GM21786 (cell line): Measurements from ENCODE around the gene IGFBP3.

Source experiments
- ATAC-seq: cut with Tn5 transposase; IDR thresholded peaks from one replicate; pipeline ENCODE4 v1.9.1; 2021; ENCODE audit not compliant: unreplicated experiment

The IGFBP3 gene

DNA sequence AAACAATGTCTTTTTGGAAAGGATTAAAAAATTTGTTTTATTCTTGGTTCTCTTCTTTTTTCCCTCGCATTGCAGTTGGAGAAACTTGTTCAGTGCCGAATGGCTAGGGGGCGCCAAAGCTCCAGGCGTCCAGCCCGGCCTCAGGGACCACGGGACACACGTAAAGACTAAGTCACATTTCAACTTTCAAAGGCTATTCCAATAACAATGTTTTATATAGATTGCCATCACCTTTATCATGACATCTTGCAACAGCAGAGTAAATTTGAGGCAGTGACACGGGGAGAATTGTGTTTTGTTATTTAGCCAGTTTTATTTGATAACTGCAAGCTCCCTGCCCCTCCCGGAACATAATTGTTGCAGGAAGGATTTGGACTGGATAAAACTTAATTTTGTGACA lies 2.2 kb upstream of the IGFBP3 start:
- peak; percentile 51 for ATAC-seq

DNA sequence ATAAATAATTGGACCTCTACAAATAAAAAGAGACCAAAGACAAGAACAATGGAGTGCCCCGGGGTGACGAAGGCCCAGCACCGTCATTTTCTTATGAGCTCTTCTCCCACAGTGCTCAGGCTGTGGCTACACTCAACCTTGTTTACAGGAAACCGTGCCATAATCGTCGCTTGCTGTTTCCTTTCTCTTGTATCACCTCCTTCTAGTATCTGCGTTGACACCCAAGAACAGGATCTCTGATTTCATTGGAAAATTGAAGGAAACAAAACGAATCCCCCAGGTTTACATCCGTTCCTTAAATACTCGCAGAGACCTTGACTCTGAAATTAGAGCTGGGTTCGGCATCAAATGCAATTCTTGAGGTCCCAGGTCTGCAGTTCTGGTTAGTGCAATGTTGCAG lies 1.7 kb upstream of the IGFBP3 start:
- ATAC-seq = no peak

DNA sequence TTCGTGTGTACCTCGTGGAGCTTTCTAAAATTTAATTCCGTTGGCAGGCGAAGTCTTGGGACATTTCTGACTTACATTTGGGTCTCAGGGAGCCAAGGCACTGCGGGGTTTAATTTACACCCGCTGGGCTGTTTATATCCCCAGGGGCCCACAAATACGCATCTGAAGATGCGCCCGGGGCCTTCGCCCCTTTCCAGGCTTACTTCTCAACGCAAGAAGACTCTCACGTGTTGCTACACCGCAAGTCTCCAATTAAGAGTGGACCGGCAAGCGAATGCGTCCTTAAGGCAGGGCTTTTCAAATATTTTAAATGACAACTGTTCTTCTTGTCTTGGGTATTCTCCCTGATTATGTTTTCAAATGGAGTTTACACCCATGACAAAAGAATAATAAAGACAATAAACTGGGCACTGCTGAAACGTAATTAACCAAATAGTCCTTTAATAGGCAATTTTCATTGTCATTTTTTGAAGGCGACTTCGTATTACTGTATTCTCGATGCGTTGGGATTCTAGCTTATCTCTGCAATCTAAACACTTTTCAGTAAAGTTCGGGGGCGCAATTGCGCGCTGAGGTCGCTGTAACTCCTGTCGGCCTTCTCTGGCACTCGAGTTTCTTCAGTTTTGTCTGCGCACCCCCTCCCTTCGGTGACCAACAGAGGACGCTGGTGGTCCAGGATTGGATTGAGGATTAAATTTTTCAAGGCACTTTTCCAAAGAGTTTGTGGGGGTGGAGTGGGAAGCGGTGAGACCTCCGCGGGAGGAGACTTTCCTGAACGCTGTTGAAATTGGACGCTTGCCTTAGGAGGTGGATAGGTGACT lies 837 bp upstream of the IGFBP3 start:
- no peak for ATAC-seq

DNA sequence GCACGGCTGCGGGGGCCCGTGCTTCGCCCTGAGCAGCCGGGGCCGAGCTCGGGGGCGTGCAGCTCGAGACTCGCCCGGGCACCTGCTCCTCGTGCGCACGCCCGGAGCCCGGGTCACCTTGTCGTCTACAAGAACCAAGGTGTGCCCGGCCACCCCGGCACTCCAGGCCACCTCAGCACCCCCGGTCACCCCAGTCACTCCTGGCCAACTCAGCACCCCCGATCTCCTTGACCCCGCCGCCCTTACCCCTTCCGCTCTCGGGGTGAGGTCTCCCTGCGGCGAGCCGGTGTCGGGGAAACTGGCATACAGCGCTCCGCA lies 268 bp upstream of the IGFBP3 start:
- no peak for ATAC-seq

DNA sequence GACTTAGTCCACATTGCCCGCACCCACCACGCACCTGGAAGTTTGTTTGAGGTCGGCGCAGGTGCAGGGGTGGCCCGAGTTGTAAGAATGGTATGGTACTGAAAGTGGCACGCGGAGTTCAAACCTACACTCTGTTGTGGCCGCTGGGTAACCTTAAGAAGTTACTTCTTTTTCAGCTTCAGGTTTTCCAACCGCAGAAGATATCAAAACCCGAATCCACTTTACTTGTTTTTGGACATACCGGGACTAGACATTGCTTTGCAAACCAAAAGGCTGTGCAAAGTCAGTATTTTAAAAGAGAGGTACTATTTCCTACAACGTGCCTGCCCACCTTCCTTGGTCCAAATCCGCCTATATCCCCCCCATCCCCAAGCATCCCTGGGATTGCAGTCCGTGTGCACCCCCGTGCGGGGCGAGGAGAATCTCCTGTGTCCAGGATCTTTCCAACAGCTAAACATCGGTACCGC lies 1.0 kb downstream of the IGFBP3 start:
- ATAC-seq = no peak

DNA sequence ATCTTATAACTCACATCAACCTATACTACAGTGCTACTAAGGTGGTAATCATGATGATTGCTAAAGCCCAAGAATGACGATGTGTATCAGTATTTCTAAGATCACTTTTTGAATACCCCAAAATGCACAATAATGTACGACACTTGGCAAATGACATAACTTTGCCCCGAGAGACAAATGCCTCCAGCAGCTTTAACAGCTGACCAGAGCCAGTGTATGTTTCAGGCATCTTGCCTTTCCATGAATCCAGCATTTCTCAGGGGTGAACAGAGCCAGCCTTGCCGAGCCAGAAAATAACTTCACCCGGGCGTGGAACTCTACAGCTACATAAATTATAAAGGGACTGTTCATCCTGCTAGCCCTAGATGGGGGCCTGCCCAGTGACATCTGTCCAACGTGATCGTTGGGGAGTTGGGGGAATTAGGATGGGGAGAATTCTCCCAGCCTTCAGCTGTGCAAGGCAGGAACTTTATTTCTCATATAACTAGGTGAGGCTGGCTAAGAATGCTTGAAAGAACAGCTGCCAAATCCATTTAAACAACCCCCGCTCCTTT lies 1.8 kb downstream of the IGFBP3 start:
- ATAC-seq = no peak

DNA sequence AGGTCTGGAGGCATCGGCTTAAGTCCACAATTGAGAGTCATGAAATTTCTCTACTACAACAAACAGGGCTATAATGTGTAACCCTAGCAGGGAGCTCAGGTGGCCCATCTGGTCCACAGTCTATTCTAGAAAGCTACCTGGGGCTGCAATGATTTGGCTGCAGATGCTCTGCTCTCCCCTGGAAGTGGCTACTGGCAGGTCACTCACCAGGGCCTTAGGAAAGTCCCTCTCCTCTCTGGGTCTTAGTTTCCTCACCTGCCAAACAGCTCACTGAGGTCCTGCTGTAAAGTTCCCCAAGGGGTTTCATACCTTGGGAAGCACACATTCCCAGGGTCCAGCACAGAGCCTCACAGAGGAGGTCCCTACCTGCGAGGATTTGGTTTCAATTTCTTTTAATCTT lies 2.5 kb downstream of the IGFBP3 start:
- no peak for ATAC-seq

DNA sequence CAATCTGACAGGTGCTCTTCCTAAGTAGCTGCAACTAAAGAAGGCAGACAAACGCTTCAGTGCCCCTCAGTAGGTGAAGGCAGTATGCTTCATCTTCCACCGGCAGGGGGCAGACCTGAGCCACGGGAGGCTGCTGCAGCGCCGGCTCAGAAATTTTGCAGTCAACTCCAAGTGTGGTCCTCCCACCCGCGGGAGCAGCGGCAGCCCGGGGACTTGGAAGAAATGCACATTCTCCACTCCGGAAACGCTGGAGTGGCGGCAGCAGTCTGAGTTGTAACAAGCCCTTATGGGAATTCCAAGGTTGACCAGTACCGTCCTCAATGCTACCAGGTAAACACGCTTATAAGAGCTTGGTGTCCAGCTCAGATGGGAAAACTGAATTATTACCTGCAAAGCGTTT lies 3.4 kb downstream of the IGFBP3 start:
- ATAC-seq = peak; percentile 67

DNA sequence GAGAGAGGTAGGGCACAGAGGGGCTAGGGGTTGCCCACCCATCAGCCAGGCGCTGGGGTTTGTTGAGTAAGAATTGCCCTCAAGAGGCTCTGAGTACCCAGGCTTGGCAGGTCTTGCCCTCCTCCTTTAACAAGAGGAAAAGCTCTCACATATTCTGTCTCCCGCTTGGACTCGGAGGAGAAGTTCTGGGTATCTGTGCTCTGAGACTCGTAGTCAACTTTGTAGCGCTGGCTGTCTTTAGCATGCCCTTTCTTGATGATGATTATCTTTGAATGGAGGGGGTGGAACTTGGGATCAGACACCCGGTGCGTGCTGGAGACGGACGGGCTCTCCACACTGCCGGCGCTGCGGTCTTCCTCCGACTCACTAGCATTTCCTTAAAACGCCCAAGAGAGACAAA lies 4.0 kb downstream of the IGFBP3 start:
- ATAC-seq = no peak

DNA sequence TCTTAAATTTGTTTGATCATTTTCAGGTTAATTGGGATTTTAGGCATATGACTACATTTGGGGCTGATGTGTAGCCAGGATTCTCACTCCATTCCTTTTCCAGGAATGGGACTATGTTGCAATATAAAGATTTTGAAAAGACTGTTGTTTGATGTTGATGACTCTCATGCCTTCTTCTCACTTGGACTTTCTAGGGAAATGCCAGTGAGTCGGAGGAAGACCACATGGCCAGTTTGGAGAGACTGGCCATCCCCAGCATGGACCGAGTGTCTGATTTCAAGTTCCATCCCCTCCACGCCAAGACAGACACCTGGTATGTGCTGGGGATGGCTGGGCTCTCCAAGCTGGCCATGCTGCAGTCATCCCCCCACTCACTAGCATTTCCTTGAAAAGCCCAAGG lies 5.5 kb downstream of the IGFBP3 start:
- no peak for ATAC-seq

DNA sequence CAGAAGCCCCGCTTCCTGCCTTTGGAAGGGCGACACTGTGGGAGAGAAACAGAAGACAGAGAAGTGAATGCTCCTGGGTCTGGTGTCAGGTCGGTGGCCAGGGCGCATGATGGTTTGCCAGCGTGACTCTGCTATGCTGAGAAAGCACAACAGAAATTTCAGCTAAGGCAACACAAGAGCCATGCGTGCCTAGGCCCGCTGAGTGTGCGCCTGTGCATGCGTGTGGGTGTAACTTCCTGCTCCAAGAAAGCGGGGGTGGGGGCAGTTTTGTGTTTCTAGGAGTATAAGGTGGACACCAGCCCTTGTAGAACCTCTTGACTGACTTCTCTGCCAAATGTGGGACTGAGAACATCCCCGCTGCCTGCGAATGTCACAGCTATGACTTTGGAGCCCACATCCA lies 6.2 kb downstream of the IGFBP3 start:
- ATAC-seq = no peak

DNA sequence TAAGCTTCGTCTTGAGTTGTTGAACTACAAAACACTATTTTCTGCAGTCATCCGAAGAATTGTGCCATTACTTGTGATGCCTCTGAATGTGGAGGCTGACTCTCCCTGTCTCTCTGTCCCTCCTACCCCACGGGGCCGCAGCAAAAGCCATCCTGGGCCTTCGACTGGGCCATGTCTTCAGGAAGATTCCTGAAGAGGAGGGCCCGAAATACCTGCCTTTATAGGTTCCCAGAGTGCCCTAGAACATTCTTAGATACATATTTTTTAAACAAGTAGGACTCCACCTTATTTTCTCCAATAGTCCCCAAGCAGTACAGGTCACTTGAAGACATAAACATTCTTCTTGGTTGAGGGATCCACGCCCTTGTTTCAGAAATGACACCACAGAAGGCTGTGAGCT lies 8.1 kb downstream of the IGFBP3 start:
- no peak for ATAC-seq

DNA sequence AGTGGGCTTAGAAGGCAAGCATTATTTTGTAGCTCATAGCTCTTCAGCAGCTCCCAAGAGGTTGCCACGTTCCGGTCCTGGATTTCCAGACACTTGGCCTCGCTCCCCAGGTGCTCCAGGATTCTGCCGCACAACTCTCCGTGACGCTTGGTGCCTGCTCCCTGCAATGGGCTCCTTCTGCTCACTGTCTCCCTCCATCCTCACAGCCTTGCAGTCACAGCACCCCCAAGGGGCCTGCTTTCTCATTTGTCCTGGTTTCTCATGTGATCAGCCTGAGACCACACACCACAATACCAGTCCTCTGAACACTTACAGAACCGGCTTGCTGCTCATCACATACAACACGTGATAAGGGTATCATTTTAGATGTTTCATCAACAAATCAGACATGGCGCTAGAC lies 9.8 kb downstream of the IGFBP3 start:
- no peak for ATAC-seq

DNA sequence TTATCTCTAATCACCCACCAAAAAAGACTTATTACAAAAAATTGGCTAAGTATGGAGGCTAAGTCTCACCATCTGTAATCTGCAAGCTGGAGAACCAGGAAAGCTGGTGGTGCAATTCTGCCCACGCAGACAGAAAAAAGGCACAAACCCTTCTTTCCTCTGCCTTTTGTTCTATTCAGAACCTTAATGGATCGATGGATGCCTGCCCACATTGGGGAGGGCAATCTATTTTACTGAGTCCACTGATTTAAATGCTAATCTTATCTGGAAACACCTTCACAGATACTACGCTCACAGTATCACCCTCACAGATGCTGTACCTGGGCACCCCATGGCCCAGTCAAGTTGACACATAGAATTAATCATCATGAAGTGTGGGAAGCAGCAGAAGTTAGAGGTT lies 10.2 kb downstream of the IGFBP3 start:
- no peak for ATAC-seq

DNA sequence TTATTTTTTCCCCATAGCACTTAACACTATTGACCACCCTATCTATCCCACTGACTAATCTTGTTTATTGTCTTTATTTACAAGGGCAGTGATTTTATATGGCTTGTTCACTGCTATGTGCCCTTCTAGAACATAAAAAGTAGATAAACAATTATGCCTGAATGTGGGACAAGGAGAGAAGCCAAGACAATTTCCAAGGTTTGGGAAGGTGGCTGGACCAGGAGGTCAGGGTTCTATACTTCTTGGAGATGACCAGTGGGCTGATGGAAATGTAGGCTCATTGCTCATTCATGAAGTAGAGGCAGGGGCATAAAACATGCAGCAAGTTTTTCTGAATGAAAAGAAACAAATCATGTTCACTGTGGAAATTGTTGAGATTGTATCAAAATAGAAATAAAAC lies 11.5 kb downstream of the IGFBP3 start:
- ATAC-seq = no peak

DNA sequence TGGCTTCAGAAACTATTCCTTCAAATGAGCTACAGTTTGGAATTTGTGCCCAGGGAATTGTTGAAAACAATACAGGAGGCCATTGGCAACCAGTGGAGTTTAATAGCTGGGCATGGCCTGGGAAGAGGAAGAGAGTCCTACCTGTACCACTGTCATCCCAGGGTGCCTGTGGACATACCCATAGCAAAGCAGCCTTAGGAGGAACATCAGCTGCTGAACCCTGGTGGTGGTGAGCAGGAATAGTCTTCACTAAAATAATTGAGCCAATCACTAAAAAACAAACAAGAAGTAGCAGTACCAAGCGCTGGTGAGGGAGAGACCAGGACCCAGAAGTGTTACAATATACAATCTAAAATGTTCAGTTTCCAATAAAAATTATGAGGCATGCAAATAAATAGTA lies 18.3 kb downstream of the IGFBP3 start:
- no peak for ATAC-seq

DNA sequence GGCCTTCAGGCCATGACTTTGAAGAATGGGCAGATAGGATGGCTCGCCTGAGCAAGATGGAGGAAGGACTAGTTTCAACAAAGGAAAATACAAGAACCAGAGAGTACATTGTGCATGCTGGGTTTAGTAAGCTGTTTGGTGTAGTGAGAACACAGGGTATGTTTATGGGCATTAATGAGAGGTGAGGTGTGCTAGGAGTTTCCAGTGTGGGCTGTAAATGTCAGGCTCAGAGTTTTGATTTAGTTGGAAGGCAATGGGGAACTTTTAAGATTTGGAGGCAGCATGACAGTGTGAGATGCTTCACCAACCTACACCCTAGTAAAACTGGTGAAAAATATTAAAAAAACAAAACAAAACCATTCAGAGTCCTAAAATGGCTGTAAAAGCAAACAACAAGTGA lies 19.5 kb downstream of the IGFBP3 start:
- ATAC-seq = no peak

DNA sequence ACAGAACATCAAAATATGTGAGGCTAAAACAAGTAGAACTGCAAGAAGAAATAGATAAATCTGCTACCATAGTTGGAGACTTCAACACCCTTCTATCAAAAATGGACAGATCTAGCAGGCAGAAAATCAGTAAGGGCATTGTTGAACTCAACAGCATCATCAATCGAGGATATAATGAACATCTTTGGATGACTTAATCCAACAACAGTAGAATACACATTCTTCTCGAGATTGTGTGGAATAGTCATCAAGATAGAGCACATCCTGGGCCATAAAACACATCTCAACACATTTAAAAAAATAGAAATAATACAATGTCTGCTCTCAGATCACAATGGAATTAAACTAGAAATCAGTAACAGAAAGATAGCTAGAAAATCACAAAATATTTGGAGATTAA lies 22.9 kb downstream of the IGFBP3 start:
- ATAC-seq = no peak

DNA sequence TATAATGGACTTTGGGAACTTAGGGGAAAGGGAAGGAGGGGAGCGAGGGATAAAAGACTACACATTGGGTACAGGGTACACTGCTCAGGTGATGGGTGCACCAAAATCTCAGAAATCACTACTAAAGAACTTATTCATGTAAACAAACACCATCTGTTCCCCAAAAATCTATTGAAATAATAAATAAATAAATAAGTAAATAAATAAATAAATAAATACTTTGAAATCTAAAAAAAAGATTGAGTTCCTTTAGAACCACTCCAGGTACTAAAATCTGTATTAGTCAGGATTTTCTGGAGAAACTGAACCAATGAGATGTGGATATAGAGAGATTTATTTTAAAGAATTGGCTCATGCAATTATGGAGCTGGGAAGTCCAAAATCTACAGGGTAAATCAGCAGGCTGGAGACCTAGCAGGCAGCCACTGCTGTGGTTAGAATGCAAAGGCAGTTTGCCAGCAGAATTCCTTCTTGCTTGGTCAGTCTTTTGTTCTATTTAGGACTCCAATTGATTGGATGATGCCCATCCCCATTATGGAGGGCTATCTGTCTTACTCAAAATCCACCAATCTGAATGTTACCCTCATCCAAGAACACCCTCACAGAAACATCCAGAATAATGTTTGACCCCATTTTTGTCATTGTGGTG lies 23.9 kb downstream of the IGFBP3 start:
- ATAC-seq = no peak

DNA sequence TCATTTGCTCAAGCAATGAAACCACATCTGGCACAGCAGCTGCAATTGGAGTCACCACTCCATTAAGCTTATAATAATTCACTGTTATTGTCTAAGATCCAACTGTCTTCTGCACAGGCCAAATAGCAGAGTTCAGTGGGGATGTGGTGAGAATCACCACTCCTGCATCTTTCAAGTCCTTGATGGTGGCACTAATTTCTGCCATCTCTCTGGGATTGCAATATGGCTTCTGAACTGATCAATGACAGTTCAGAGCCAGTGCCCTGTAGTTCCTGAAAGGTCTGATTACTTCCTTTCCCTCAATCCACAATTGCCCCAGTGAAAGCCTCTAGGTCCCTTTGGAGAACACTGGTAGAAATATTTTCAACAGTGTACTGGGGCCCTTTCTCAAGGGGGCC lies 26.4 kb downstream of the IGFBP3 start:
- no peak for ATAC-seq

DNA sequence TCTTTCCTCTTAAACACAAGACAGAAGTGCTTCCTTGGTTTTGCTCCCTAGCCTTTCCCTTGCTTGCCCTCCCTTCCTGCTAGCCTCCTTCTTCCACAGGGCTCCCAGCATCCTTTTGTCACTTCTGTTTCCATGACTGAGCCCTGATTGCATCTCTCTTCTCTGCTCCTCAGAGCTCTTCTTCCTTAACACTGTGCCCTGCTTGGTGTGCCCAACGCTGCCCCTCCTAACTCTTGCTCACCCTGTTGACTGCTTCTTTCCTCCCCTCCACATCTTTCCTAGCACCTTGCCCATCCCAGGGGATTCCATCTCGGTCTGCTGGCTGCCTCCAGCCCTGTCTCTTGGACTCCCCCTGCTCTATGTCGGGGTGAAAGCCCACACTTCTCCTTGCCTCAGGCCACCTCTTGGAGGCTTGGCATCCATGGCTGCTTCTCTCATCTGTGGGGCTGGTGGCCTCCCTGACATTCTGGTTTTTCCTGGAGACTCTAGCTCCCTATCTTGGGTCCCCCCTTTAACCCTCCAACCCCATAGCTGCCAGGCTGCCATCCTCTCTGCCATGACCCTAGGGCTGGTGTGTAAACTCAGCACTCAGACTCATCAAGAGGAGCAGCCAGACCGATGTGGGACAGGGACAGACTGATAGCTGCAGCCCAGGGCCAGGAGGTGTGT lies 26.9 kb downstream of the IGFBP3 start:
- no peak for ATAC-seq

DNA sequence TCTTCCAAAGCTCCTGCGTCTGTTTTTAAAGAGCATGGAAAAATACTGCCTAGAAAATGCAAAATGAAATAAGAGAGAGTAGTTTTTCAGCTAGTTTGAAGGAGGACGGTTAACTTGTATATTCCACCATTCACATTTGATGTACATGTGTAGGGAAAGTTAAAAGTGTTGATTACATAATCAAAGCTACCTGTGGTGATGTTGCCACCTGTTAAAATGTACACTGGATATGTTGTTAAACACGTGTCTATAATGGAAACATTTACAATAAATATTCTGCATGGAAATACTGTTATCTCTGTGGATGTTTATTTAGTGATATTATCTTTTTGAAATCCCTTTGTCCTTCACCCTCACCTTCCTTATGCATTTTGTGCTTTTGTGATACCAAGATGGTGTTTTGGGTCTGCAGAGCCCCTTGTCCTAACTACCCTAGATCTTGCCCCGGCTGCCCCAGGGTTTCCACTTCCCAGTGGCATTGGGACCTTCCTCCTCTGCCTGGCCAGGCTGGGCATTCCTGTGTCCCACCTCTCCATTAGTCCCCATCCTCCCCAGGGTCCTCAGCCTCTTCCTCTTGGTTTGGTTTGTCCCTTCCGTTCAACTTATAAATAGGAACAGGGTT lies 27.6 kb downstream of the IGFBP3 start:
- ATAC-seq = no peak
